Stimulated activated CD8-positive, alpha-beta memory T cell treated with anti-CD3 and anti-CD28 coated beads, Interleukin-4, amount 100 ng/mL, for 4 hours (primary cell): ENCODE measurements around the gene RPS18.
"Not testable (repeated sequence)": the region's sequence is repeated elsewhere in the genome, so short reads cannot be mapped to it uniquely, and the experiment has no call there.

Source experiments
- DNase-seq, 2 donors: peaks; one replicate each; pipeline ENCODE4 v3.0.0-alpha.2; 2020; ENCODE audit warnings: low read depth in 2 of 2, low spot score in 1 of 2

RPS18 gene

DNA sequence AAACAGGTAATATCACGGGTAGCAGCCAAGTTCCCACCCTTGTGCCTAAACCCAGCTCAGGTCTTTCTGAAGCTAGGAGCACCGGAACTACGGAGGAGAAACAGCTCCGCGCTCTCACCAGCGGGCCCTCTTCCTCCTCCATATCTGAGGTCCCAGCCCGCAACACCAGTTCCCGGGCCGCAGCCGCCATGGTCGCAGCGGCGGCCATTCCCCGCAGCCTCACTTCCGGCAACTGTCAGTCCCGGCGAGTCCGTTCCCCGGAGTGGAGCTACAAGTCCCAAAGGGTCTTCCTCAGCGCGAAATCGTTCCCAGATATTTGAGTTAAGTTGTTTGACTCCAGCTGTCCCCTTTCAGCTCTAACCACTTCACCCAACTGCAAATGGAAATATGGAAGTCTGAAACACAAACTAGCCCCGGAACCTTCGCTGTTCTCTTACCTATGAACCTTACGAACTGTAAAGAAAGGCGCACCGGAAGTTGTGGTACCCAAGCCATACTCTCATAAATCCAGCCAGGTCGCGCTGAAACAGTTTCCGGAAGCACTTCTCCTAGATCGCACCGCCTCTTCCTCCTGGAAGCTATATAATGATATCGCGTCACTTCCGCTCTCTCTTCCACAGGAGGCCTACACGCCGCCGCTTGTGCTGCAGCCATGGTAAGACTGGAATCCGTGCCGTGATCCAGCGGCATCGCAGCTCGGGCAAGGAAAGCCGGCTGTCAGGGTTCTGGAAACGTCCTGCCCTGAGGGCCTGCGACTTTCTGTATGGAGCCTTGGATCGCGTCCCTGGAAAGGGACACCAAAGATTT is at the start of gene RPS18, which contains the start of gene VPS52:
Gene RPS18, plus strand, starts transcription at position 608 of the 807 bp plus-strand sequence. Its CDS starts 45 bp downstream, at position 653.
Gene VPS52, minus strand, starts transcription at position 409 of the 807 bp plus-strand sequence. Its CDS starts 201 bp downstream, at position 208.
- DNase-seq: peak; percentile 82 to 83

DNA sequence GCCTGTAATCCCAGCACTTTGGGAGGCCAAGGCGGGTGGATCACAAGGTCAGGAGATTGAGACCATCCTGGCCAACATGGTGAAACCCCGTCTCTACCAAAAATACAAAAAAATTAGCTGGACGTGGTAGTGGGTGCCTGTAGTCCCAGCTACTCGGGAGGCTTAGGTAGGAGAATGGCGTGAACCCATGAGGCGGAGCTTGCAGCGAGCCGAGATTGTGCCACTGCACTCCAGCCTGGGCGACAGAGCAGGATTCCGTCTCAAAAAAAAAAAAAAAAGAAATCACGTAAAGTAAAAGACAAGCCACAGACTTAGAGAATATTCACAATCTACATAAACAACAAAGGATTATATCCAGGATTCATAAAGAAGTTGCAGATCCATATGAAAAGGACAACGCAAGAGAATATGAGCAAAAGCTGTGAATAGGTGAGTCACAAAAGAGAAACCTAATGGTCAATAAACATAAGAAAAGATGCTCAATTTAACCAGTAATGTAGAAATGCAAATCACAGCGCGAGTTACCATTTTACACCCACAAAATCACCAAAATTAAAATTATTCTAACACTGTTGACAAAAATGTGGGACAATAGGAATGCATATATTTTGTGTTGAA is 45.3 kb upstream of the RPS18 start:
- DNase-seq: not testable (repeated sequence)

DNA sequence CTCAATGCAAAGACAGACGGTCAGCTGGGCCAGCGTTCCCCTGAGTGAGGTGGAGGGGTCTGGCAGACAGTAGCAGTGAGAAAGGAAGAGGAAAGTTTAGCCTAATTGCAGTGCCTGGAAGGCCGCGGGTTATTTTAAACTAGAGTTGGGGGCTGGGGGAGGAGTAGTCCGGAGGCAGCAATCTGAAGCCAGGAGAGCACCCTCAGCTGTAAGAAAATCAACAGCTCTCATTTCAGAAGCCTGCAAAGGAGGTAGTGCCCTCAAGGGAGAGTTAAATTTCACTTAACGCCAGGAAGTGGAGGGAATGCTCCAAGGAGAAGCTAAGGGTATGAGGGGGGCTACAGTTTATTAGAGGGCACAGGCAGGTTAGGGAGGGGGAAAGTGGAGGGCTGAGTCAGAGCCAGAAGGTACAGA is 36.6 kb upstream of the RPS18 start:
- DNase-seq: no peak

DNA sequence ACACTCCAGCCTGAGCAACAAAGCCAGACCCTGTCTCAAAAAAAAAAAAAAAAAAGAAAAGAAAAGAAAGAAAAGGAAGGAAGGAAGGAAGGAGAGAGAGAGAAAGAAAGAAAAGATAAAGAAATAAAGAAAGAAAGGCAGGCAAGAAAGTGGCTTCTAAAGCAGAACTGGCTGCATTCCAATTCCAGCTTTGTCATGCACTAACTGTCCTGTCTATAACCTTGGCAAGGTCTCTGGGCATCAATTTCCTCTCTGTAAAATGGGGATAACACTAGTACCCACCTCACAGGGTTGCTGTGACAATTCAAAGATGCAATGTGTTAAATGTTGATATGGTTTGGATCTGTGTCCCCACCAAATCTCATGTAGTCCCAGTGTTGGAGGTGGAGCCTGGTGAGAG is 35.5 kb upstream of the RPS18 start:
- no peak for DNase-seq

DNA sequence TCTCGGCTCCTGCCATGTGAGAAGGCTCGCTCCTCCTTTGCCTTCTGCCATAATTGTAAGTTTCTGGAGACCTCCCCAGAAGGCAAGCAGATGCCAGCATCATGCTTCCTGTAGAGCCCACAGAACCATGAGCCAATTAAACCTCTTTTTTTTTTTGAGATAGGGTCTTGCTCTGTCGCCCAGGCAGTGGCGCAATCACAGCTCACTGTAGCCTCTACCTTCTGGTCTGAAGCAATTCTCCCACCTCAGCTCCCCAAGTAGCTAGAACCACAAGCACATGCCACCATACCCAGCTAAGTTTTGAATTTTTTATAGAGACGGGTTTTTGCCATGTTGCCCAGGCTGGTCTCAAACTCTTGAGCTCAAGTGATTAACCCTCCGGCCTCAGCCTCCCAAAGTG is 35.0 kb upstream of the RPS18 start:
- DNase-seq: no peak

DNA sequence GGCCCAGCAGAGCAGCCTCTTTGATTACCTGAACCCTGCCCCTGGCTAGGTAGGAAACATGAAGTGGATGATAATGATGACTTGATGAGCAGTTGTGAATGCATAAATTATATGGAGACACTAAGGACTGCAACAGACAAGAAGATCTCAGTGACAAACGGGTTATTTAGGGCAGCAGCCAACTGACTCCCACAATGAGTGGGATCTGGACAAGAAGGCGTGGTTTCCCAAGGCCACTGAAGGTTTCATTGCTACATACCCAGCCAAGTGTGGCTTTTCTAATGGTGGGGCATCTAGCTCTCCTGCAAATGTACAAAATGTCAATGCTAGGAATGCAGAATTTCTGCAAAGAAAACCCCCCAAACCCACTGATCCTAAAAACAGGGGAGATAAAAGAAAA is 34.1 kb upstream of the RPS18 start:
- DNase-seq: no peak

DNA sequence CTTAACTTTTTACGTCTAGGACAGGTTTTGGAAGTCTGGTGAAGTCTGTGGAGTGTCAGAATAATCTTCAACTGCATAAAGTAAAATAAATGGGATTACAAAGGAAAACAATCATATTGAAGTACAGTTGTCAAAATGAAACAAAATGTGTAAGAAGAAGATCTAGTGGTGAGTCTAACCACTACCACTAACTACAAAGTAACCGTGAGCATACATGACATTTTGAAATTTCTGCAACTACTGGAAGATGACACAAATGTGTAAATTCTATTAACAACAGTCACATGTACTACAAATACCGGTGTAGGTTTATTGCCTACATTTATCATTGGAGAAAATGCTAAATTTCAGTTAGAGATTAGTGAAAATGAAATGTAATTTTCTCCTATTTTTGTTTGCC is 29.9 kb upstream of the RPS18 start:
- DNase-seq: no peak

DNA sequence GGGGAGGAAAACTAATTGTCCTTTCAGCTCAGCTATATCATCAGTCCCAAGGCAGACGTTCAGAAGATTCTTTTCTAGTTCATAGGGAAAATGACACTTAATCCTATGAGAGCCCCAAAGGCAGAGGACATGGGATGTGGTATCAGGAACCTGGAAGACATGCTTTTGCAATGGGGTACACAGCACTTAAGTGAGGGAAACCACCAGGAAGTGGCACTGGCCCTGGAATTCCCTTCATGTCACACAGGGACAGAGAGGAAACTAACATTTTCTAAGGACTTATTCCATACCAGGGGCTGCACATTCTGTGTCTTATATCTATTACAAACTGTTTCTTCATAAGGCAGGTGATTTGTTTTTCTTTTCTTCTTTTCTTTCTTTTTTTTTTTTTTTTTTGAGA is 28.4 kb upstream of the RPS18 start:
- DNase-seq: no peak

DNA sequence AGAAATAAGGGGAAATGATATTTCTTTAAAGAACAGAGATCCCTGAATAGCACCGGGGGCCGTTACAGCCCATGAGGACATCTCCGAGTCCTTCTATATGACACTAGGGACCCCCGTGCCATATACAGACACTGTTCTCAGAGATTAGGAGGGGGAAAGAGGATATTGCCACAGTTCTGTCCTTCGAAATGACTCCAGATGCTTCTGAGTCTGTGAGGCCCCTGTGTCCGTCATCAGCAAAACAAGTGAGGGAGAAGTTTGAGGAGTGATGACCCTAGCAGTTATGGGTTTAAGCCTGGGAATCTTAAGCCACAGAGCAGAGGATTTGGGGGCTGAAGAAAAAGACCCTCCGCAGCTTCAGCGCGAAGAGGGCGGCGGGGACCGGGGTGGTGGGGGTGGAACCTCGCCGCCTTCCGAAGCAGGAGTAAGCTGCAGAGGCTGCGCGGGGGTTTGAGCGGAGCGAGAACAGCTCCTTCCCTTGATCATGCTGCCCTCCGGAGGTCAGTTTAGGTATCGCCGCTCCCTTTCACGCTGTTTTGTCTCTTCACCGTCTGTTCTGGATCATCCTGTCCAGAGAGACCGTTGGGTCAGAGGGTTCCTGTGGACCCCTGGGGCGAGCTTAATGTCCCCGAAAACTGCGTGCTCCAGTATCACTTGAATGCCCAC is 23.8 kb upstream of the RPS18 start:
- DNase-seq: peak; percentile 78 to 95

DNA sequence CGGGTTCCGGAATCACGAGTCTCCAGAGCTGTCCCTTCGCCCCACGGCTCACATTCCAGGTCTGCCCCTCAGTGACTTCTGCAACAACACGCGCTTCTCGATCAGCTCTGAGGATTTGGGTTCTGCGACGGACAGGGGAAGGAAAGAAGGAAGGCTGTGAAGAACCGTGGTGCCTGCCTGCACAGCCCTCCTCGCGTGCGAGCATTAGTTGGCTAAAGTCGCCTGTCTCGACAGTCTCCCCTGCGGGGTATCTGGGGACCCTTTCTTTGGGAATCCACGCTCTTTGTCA is 23.3 kb upstream of the RPS18 start:
- DNase-seq: no peak

DNA sequence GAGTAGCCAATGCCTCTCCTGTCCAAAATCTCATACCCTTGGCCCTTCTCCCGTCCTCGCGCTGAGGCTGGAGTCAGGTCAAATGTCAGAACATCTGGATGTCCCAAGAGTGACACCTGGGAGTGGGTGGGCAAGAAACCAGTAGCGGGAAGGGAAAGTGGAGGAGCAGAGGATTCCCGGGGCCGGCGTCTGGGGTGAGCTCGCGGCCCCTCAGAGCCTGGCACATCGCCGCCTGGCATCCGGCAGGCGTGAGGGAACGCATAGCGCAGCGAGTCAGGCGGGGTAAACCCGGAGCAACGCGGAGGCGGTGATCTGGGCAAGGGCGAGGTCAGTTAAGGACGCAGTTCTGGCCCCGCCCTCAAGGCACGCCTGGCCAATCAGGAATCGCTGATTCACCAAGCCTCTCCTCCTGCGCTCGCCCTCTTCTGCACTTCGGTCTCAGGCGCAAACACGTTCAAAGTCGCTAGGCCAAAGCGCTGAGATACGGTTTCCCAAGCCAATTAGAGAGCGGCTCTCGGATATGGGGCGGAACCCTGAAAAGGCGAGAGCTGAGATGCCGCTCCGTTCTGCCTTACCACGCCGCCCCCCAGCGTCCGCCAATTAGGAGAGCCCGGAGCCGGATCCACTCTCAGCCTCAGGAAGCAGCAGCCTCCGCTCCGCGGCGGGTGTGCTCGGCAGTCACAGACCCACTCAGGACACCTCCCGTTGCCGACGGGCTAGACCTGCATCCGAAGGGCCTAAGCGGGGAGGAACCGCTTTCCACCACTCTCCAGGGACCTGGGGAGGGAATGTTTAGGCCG is 22.7 kb upstream of the RPS18 start:
- DNase-seq: peak; percentile 83 to 90

DNA sequence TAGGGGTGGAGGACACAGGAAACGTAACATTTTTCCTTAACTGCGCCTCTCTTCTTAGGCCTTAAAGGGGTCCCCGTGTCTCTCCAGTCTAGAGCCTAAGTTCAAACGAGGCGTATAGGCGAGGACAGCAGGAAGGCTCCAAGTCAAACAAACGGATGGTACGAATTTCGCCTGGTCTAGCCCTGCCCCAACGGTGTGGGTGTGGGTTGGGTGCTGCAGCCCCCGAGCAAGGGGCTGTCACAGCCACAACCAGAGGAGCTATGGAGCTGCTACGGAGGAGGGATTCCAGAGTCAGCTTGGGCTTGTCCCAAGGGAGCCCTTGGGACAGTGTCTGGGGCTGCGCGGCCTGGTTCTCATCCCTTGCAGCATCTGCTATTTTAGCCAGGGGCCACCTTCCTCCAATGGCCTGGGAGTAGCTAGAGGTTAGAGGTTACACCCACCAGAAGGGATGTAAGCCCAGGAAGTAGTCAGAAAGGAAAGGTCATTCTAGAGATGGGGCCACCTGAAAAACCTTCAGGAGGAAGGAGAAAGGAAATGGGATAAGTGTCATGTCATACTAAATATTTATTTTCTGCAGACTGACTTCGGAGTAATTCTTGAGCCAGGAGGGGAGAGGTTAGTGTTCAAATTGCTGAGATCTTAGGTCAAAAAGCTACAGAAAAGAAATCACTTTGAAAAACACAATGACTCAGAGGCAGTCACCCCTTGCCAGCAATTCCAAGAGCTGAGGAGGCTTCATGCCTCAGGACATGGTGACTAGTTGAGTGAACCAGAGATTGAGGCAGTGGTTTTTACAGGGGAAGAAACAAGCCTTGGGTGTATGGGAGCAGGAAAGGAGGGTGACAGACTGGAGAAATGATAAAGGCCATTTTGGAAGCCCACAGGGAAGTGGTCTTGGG is 21.9 kb upstream of the RPS18 start:
- DNase-seq: no peak

DNA sequence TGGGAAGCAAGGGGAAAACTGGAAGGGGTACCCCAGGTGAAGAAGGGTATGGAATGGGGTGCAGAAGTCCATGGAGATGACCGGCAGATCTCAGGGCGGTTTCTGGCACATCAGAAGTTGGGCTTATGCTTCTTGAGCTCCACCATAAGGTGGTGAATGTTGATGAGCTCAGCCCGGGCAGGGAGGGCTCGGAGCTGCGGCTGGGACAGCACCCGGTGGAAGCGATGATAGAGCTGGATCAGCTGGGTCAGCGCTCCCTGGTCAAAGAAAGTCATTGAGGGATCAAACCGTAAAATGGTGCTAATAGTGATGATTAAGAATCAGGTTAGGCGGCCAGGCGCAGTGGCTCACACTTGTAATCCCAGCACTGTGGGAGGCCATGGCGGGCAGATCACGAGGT is 21.1 kb upstream of the RPS18 start:
- DNase-seq: no peak

DNA sequence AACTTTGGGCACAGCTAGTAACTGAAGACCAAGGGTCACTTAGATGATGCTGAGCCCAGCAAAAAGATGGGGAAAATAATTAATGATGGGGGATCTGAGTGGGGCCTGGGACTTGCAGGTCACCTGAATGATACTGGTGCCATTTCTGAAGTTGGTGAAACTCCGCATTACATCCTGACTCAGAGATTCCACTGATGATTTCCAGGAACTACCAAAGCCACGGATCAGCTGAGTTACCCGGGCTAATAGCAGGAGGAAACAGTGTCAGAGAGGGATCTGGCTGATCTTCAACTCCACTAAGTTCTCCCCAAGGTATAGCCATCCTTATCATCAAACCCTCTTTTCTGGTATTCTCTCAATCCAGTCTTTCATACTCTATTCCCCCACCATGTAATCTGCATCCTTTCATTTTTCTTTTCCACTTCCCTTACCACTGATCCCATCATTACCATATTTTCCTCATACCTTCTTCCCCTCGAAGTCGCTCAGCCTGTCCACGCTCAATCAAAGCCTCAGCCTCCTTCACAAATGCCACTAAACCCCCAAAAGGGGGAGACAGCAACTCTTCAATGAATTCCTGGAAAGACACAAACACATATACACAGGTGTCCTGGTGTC is 20.4 kb upstream of the RPS18 start:
- DNase-seq: no peak

DNA sequence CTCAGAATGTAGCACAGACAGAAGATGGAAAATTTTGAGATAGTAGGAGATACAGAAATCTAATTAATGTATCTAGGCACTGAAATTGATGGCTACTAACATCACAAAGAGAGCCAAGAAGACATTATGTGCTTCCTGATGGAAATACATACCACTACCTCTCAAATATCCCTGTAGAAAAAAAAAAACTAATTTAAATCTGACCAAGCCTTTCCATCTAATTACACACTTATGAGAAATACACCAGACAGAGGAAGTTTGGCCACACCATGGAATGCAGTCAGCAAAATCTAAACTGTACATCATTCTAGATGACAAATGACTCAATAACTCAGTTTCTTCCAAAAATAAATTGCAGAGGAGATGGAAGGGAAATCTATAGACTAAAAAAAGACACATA is 19.1 kb upstream of the RPS18 start:
- DNase-seq: no peak

DNA sequence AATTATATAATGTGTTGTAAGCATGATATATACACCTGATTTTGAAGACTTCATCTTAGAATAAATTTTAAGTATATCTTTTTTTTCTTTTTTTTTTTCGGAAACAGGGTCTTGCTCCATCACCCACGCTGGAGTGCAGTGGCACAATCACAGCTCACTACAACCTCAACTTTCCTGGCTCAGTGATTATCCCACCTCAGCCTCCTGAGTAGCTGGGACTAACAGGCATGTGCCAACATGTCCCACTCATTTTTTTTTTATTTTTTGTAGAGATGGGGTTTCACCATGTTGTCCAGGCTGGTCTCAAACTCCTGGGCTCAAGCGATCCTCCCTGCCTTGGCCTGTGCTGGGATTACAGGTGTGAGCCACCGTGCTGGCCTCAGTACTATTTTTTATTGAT is 17.3 kb upstream of the RPS18 start:
- DNase-seq: no peak

DNA sequence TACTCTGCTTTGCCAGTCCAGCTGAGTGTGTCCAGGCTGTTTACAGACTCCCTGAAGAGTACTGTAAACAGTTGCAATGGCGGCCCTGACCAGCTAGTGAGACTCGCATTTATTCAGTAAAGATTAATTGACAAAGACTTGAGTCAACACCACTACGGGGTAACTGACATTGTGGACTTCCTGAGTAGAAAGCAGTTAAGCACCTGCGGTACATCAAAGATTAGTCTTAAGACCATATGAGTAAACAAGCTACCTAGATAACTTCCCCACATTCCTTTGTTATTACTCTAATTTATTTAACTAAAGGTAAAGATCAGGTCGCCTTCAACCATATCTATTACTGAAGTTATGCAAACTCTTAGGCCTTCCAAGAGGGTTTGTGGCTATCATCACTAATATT is 12.8 kb upstream of the RPS18 start:
- no peak for DNase-seq

DNA sequence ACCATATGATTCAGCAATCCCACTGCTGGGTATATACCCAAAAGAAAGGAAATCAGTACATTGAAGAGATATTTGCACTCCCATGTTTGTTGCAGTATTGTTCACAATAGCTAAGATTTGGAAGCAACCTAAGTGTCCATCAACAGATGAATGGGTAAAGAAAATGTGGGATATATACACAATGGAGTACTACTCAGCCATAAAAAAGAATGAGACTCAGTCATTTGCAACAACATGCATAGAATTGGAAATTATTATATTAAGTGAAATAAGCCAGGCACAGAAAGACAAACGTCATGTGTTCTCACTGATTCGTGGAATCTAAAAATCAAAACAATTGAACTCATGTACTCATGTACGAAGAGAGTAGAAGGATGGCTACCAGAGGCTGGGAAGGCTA is 9.4 kb upstream of the RPS18 start:
- DNase-seq: not testable (repeated sequence)

DNA sequence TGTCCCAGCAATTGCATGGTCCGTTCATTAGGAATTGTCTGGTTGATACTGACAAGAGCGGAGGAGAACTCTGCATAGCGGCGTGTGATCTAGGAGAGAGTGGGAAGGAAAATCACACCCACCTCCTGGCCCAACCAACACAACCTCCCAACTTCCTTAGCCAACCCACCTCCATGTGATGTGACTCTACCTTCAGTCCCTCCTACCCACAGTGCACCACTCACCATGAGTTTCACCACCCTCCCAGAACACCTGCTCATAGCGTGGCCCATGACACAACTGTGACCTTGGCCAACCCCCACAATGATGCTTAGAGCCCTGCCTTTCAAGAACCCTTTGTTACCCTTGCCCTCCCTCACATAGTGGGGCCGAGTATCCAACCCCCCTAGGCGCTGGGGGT is 7.9 kb upstream of the RPS18 start:
- no peak for DNase-seq

DNA sequence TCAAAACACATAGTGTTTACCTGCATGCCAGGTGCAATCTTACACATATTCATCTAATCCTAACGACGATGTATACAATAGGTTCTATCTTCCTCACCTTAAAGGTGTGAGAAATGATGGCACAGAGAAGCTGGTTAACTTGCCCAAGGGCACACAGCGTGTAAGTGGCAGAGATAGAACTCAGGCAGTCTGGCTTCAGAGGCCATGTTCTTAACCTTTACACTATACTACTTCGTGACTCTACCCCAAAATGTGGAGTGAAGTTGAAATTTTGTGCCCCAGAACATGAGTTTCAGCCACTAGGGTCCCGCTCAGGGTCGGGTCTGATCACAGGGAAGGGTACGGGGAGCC is 783 bp upstream of the RPS18 start:
- no peak for DNase-seq
